CD4-positive, alpha-beta T cell treated with Interleukin-15 for 4 hours (primary cell): Measurements from ENCODE around the gene RPAIN.

ENCODE experiments used
- DNase-seq: peaks from one replicate; pipeline ENCODE4 v3.0.0-alpha.2; 2020; ENCODE audit warnings: low spot score

RPAIN gene, protein sequence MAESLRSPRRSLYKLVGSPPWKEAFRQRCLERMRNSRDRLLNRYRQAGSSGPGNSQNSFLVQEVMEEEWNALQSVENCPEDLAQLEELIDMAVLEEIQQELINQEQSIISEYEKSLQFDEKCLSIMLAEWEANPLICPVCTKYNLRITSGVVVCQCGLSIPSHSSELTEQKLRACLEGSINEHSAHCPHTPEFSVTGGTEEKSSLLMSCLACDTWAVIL

DNA sequence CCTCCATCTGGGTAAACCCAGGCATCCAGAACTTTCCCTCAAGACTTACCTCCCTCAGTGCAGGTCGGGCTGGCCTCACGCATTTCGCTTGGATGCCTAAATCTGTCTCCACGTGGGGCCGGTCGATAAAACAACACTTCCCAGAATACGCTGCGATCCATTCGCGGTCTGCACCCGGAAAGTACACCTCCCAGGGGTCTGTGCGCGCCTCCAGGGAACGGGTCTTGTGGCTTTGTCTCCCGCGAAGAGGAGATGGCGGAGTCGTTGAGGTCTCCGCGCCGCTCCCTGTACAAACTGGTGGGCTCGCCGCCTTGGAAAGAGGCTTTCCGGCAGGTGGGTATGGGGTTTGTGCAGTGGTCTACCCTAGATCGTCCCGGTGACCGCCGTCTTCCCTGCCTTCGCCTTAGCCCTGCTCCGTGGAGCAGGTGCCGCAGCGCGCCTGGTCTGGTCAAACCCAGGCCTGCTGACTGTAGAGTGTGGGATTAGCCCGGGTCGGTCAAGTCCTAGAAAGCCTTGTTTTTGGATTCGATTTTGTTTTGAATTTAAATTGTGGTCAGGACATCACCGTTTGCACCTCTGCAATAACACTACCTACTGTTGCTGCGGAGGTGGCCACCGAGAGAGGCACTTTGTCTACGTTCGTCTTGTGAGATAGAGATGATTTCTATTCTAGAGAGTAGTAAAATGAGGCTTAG is at the start of gene RPAIN:
RPAIN (plus strand) TSS at position 224 of the 695 bp plus-strand sequence; CDS start at position 253, 29 bp downstream.
- DNase-seq, result peak; percentile 79

DNA sequence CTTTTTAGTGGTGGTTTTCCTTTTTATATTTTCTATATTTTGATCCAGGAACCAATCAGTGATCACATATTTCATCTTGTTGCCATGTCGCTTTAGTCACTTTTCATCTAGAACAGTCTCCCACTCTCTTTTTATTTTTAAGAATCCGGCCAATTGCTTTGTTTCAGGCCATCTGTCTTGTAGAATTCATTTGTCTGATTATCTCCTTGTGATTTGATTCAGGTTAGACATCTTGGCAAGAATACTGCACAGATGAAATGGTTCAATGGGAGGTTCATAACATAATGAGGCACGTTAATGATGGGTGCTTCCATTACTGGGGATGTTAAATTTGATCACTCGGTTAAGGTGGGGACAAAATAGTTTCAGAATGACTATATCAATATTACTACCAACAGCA is 49.6 kb upstream of the RPAIN start:
- no peak for DNase-seq

DNA sequence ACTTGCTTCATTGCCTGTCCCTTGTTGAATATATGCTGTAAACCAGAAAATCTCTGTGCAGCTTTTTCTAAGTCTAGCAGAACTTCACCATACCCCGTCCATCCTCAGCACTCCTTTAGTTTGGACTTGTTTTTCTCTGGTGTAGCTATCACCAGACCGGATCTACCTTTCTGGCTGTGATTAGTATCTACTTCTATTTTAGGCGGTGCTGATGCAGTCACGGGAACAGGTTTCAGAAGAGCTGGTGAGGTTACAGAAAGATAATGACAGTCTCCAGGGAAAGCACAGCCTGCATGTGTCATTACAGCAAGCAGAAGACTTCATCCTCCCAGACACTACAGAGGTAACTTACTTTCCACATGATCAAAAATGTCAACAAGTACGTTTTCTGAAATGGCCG is 46.9 kb upstream of the RPAIN start:
- no peak for DNase-seq

DNA sequence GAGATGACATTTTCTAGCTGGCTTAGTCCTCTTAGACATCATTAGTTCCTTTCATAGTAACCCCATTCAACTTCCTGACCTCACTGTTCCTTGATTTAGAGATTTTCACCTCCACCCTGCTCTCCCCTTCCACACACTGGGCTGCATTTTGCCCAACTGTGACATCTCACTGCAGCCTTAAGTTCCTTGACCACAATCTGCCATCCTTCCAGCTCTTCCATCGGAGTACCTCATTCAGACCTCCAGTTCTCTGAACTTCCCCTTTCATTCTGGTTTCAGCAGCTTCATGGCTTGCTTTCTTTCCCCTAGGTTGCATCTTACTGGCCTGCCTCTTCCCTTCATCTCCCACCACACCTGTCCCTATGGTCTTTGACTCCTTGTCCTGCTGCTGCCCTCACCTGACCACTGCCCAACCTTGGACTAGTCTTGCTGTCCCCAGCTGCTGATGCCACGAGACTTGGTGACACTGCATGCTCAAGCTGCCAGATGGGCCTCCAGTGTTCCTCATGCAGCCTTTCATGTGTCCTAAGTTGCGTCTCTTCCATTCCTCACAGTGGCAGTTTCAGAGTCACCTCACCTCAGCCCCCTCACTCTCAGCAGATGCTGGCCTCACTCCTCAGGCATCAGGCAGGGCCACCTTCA is 41.3 kb upstream of the RPAIN start:
- DNase-seq, result no peak

DNA sequence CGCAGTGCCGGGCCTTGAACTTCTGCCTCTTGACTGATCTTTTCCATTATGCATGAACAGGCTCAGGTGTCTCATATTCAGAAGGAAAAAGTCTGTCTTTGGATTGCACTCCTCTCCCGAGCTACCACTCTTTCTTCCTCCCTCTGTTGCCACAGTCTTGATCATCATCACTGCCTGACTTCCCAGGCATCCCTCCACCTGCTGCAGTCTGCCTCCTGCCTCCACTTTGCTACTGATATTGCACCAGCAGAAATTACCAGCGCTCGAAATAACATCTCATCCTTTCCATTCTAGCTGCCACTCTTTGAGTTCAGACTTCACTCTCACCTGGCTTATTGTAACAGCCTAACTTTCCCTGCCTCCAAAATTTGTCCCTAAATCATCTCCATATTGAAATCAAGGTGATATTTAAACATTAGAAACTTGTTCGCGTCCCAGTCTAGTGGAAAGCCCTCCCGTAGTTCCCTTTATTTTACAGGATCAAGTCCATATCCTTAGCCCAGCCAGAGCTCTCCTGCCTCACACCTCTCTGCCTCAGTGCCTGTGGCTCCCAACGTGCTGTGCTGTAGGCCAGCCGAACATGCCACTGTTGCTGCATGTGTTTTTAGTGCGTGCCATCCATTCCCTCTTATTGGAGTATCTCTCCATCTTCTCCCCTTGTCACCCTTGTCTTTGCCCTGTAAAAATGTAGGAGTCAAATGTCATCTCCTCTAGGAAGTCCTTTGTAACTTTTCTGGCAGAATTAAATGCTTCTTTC is 40.5 kb upstream of the RPAIN start:
- DNase-seq, result no peak

DNA sequence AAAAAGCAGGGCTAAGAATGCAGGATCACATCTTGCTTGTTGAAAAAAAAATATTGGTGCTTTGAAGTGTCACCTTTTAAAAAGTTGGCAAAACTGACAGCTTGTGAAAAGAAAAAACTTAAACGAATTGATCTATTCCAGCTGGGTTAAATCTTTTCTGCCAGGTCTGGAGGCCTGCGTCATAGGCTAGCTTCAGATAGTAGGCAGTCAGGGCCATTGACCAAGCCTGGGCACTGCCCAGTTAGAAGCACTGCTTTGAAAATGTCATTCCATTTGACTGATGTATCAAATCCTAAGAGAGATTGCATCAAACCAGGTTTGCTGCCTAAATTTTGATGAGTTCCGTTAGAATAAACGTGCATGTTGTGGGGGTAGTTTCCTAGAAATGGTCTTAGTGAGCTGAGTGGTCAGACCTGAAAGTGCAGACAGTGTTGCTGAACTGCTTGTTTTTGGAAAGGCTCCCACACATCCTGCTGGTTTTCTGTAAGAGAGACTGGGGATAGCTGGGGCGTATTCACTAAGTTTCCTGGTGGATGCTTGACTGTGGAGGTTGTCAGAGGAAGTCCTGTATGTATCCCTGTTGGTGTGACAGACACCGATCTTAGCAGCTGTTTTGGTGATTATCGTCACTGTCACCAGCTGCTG is 39.4 kb upstream of the RPAIN start:
- no peak for DNase-seq

DNA sequence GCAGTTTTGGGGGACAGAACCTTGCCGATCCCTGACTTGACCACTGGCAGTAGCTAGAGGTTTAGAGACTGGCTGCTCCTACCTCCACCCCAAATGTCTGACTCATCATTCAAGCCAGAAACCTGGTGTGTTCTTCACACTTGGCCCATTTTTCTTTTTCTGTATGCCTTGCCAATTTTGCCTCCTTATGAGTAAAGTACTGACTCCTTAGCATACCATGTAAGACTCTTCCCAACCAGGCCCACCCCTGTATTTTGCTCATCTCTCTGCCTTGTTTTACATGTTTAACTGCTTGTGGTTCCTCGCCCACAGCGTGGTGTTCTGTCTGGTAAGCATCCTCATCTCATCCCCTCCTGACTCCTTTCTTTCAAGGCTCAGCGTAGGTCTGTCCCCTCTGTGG is 38.4 kb upstream of the RPAIN start:
- DNase-seq, result no peak

DNA sequence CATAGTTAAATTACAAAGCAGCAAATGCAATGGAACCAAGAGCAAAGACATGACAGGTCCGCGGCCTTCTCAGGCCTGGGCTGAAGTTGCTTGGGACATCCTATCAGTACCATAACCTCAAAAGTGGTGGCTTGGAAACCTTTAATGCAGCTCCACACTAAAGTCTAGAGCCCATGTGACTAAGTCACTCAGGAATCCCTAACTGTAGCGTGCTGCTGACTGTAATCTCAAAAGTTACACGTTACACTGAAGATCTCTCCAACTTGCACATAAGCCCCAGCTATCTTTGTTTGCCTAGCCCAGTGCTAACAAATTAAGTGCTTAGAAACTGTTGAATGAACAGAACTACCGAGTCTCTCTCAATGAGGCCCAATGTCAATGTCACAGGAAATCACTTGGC is 28.3 kb upstream of the RPAIN start:
- DNase-seq, result no peak

DNA sequence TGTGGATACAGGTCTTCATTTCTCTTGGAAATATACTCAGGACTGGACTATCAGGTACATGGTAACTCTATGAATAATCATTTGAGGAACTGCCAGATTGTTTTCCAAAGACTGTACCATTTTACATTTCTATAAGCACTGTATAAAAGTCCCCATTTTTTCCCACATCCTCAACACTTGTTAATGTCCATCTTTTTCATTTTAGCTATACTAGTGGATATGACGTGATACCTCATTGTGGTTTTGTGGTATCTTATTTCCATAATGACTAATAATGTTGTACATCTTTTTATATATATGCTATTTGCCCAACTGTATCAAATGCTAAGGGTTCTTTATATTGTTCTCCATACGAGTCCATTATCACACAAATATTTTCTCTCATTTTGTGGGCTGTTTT is 23.4 kb upstream of the RPAIN start:
- no peak for DNase-seq

DNA sequence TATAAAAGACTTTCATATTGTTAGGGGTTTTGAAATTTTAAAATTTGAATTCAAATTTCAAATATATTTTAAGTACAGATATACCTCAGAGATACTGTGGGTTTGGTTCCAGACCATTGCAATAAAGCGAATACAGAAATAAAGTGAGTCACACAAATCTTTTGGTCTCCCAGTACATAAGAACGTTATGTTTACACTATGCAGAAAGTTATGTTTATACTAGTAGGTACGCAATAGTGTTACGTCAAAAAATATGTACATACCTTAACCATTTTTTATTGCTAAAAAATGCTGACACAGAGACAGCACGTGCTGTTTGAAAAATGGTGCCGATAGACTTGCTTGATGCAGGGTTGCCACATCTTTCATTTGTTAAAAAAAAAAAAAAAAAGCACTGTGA is 20.2 kb upstream of the RPAIN start:
- DNase-seq, result no peak

DNA sequence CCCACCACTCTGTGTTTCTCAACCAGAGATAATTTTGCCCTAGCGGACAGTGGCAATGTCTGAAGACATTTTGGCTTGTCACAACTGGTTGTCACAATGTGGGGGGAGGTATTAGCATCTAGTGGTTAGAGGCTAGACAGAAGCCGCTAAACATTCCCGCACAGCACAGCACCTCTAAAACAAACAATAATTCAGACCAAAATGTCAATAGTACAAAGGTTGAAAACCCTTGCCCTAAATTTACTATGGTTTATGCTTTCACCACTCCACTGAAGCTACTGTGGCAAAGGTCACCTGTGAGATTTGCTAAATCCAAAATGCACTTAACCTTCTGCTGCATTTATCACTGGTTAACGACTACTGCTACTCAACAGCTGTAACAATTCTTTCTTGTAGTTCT is 14.6 kb upstream of the RPAIN start:
- no peak for DNase-seq

DNA sequence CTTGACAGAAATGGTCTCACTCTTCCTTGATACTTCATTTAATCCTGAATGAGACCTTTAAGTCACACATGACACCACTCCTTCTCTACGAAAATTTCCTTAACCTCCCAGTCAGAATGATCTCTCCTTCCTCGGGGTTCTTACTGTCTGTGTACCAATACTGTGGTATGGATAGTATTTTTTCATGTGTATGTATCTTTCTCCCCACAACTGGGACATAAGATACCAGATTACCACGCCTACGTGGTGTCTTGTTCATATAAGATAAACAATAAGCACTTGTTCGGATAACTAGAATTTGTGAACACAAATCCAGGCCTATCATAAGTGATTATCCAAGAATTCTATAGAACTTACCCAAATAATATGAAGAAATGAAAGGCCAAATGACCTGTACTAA is 11.8 kb upstream of the RPAIN start:
- no peak for DNase-seq

DNA sequence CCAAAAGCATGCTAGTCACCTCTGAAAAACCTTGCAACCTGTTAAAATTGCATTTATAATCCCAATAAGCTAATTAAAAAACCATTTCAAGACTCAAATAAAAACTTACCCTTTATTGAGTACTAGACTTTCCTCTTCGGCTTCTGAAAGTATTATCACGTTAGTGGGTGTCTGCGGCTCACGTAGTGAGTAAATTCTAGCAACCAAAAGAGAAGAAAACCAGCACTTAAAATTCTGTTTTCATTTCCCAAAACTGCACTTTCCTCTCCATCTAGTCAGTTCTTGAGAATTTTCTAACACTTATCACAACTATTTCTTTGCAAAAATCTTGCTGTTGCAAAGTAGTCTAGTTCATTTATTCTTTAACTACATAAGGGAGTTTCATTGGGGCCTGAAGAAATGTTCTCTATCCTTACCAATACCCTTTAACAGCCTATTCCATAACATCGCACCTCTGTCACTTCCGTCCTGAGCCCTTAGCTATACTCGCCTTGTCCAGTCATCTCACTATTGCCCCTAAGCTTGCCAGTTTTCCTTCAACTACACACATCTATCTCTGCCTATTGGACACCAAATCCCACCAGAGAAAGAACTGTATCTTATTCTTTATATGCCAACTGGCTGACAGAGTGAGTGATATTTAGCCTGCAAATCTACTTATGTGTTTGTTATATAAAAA is 9.2 kb upstream of the RPAIN start:
- DNase-seq, result no peak

DNA sequence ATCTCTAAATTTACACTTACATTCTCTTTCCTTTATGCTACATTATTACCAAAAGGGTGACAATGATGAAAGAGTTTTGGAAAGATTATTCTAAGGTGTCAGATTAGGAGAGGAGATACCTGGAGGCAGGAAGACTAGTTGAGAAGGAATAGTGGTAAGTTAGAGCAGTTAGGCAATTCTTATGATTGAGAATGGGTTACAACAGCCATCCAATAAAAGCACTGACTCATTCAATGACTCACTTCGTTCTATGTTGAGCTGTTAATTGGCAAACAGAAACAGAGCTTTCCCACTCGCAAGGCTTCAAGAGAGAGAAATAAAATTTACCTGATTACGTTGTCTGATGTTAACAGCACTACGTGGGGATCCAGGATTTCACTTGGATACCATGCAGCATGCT is 6.3 kb upstream of the RPAIN start:
- DNase-seq, result no peak

DNA sequence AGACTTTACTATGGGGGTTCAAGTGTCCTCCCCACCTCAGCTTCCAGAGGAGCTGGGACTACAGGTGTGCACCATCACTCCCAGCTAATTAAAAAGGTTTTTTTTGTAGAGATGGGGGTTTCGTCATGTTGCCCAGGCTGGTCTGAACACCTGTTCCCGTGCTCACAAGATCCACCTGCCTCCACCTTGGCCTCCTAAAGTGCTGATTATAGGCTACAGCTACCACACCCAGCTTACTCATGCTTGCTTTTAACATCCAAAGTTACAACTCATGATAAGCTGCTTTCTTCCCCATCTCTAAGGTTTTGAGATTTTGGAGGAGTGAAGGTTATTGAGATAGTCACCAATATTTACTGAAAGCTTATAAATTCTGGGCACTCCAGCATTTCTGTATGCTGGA is 3.1 kb upstream of the RPAIN start:
- no peak for DNase-seq

DNA sequence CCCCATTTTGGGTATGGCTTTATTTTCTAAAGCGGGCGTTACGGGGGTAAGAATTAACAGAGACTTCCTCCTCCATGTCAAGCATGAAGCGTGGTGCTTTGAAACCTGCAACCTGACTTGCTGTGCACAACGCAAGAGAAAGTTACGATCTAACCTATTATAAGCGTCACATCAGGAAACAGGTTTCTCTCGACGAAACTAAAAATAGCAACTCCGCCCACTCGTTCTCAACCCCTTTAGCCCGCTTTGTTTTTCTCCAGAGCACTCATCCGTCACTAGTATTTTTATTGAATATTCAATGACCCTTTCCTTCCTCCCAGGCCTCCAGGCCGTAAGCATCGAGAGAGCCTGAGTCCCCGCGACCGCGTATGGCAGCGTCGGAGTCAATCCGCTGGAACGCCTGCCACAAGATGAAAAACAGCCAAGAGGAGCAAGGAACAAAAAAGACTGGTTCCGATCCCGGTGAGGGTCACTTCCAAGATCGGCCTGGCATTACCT is 1.1 kb upstream of the RPAIN start:
- peak; percentile 66 for DNase-seq

DNA sequence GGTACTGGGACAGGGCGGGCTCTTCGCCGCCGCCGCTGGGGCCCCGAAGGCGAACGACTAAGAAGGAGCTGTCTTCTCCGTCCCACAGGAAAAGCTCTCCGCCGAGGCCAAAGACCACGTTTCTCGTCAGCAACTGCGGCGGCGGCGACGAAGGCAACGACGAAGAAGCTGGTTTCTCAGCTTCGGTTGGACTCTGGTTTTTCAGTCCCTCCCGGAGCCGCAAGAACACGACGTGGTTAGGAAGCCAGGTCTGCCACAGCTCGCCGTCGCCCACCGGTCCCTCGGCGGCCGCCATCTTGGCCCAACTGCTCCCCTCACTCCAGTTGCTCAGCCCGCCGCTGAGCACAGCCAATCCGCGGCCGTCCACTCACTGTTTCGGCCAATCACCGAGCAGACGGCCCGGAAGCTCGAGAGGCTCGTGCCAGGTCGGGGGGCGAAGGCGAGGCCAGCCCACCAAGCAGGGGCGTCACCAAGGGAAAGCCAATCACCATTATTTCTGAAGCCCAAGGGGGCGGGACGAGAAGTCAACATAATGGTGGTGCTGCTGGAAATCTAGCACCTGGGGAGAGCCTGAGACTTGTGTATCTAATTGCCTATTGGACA is 525 bp upstream of the RPAIN start, which contains the start of gene NUP88:
NUP88 (minus strand) TSS at position 307 of the 603 bp plus-strand sequence; CDS start at position 295, 12 bp downstream.
- DNase-seq, result peak; percentile 95

DNA sequence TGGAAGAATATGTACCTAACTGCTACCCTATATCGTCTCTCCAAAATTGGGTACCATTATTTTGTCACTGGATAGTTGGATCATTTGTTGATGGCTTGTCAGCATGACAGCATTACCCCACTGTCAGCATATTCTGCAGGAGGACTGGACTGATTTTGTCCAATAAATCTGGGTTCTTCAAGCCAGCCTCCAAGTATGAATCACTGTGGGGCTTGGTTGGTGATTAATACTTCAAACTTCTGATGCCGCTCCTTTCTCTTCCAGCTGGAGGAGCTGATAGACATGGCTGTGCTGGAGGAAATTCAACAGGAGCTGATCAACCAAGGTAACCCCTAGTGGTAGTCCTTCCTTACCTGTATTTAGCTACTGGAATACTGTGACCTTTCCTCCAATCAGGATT is 2.5 kb downstream of the RPAIN start:
- no peak for DNase-seq

DNA sequence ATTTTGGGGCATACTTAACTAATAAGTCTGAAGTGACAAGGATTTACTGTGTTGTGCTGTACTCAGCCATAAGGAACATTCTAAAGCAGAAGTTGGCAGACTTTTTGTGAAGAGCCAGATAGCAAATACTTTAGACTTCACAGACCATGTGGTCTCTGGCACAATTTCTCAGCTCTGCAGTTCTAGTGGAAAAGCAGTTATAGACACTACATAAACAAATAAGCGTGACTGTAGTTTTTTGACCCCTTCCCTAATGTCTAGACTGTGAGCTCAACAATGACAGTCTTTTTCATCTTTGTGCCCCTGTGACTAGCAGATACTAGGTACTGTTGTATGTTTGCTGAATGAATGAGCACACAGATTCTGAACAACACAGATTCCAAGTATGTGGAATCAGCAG is 4.9 kb downstream of the RPAIN start:
- DNase-seq, result no peak

DNA sequence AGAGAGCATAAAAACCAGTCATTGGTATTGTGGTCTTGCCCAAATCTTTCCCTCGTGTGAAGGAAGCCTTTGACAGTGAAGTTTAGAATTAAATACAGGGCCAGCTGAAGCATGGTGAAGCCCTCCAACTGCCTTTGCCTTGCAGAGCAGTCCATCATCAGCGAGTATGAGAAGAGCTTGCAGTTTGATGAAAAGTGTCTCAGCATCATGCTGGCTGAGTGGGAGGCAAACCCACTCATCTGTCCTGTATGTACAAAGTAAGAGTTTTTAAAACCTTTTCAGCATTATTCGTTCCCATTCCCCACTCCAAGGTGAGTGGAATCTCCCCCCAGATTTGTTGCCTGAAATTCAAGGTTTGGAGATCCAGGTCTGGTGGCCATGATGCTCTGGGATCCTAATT is 5.8 kb downstream of the RPAIN start:
- DNase-seq, result no peak
